Astrocyte of the spinal cord (primary cell): ENCODE results near the gene DONSON.
"Not testable (repeated sequence)": the region's sequence is repeated elsewhere in the genome, so short reads cannot be mapped to it uniquely, and the experiment has no call there.

Experiments used
- DNase-seq: peaks from one replicate; pipeline ENCODE4 v3.0.0; 2011; ENCODE audit warnings: low read depth, low spot score
- H3K4me3 ChIP-seq: 2 replicates; pipeline ENCODE4 v1.5.1; 2011; ENCODE audit warnings: low read depth, mild to moderate bottlenecking, low read length, moderate library complexity
- in situ Hi-C: cut with HindIII; loops from 2 replicates; pipeline ENCODE4 v1.10.0; 2017; ENCODE audit warnings: low sequenced_read_pairs
- TF ChIP-seq, protein P1 (sequence below): IDR thresholded peaks from 2 replicates; pipeline ENCODE4 v1.5.1; 2012; ENCODE audit warnings: low read depth, mild to moderate bottlenecking, low read length, inconsistent platforms

The DONSON gene, protein sequence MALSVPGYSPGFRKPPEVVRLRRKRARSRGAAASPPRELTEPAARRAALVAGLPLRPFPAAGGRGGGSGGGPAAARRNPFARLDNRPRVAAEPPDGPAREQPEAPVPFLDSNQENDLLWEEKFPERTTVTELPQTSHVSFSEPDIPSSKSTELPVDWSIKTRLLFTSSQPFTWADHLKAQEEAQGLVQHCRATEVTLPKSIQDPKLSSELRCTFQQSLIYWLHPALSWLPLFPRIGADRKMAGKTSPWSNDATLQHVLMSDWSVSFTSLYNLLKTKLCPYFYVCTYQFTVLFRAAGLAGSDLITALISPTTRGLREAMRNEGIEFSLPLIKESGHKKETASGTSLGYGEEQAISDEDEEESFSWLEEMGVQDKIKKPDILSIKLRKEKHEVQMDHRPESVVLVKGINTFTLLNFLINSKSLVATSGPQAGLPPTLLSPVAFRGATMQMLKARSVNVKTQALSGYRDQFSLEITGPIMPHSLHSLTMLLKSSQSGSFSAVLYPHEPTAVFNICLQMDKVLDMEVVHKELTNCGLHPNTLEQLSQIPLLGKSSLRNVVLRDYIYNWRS

DNA sequence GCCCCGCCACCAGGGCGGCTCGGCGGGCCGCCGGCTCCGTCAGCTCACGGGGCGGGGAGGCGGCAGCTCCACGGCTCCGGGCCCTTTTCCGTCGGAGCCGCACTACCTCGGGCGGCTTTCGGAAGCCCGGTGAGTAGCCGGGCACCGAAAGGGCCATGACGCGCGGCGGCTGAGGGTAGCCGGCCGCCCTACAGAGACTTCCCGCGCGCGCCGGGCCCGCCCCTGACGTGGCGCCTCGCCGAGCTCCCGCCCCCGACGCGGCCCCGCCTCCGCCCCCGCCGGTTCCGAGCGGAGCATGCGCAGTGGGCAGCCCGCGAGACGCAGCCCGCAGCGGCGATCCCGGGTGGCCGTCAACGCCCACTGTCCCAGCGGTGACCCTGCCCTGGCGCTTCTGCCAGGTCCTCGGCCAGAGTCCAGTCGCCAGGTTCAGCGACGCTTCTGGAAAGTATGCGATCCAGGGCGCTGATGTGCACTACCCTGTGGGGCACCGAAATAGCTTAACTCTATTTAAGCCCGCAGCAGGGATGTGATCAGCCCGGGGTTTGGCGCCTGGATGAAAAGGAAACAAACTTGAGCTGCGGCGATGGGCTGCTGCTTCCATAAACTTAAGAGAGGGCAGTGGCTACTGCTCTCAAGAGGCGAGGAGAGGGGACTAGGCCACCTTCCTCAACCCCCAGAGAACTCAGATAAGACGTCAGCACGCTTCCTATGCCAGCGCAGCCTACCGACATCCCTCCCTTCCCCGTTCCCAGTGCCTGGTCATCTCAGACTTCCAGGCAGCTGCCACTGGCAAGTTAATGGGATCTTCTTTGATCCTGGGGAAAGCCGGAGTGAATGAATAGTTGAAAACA lies at the start of gene DONSON:
Gene DONSON, minus strand, starts transcription at position 200 of the 851 bp plus-strand sequence. Its CDS starts 43 bp downstream, at position 157.
- H3K4me3 ChIP-seq = peak within 1 kb of the TSS; percentile 86
- DNase-seq = peak; percentile 80
- TF ChIP-seq, protein P1, sequence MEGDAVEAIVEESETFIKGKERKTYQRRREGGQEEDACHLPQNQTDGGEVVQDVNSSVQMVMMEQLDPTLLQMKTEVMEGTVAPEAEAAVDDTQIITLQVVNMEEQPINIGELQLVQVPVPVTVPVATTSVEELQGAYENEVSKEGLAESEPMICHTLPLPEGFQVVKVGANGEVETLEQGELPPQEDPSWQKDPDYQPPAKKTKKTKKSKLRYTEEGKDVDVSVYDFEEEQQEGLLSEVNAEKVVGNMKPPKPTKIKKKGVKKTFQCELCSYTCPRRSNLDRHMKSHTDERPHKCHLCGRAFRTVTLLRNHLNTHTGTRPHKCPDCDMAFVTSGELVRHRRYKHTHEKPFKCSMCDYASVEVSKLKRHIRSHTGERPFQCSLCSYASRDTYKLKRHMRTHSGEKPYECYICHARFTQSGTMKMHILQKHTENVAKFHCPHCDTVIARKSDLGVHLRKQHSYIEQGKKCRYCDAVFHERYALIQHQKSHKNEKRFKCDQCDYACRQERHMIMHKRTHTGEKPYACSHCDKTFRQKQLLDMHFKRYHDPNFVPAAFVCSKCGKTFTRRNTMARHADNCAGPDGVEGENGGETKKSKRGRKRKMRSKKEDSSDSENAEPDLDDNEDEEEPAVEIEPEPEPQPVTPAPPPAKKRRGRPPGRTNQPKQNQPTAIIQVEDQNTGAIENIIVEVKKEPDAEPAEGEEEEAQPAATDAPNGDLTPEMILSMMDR = no peak
- in situ Hi-C loops = no loop called here

DNA sequence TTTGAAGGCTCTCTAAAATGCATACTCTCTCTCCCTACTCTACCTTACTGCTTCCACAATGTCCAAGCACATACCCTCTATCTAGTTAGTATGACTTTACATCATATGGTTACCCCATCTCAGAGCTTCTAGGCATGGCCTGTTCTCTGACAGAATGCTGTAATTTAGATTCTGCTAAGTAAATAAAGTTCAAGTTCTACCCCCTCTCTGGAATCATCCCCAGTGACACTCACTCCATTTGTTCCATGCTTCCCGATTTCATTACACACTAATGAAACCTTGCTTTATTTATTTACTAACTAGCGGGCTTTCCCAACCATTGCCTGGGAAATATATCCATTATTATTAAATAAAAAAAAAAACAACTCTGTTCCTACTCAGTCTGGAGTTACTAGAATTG lies 45.8 kb upstream of the DONSON start:
- TF ChIP-seq, protein P1 = no peak
- no peak for DNase-seq
- H3K4me3 ChIP-seq = no peak overlapping the region
- in situ Hi-C loops = no loop called here

DNA sequence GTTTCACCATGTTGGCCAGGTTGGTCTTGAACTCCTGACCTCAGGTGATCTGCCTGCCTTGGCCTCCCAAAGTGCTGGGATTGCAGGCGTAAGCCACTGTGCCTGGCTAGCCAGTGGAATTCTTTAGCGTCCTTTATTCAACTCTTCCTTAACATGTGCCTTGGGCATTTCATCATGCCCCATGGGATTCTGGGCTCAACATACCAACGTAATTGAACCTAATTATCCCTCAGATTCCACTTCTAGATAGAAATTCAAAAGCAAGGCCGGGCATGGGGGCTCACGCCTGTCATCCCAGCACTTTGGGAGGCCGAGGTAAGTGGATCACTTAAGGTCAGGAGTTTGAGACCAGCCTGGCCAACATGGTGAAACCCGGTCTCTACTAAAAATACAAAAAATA lies 37.7 kb upstream of the DONSON start:
- H3K4me3 ChIP-seq, in situ Hi-C loops, DNase-seq: not testable (repeated sequence)

DNA sequence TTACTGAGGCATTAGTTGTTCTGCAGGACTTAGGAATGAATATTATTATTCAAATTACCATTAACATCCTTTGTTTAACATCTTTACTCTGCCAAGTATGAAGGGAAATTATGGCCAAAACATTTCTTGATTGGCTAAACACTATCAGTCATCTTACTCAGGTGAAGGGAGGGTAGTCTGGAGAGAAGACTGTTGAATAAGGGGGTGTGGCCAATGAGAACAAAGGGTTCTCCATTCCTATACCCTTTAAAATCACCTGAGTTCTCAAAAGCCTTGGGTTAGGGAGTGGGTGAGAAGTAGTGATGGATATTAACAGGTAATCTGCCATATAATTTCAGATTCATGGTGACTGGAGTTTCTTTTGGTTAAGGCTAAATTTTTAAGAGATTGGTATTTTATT lies 33.8 kb upstream of the DONSON start:
- in situ Hi-C loops = no loop called here

DNA sequence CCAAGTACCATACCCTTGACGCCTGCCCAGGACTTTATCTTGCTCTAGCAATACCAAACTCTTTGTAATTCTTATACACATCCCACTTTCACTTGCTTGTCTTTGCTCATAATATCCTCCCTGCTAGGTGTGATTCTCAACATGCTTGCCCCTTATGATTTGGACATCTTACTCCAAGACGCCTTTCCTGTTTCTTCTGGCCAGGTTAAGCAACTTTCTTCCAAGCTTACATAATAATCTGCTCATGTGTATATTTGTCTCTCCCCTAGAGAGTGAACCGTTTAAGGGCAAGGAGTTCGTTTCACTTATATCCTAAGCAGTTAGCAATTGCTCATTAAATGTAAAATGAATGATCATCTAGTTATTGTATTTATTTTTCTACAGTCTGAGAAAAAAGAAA lies 31.2 kb upstream of the DONSON start:
- no peak for DNase-seq

More for the DNA sequence above, 33.8 kb upstream of the DONSON start:
- TF ChIP-seq, protein P1 = no peak
- DNase-seq = no peak
- no peak overlapping the region for H3K4me3 ChIP-seq

DNA sequence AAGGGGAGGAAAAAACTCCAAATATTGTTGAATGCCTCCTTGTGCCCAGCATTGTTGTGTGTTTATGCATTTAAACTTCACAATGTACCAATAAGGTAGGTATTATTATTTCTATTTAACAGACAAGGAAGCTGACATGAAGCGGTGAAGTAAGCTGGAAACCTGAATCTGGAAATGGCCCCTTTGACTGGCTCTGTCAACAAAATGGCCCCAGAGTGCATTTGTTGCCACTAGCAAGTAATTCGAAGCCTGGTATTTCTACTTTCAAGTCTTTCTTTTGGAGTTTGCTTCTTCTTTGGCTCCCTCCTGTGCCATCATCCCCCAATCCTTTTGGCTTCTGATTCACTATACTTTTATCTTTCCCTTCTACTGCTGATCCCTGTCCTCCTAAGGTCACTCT lies 29.9 kb upstream of the DONSON start:
- TF ChIP-seq, protein P1 = no peak
- no peak overlapping the region for H3K4me3 ChIP-seq
- in situ Hi-C loops = no loop called here
- no peak for DNase-seq

More for the DNA sequence above, 31.2 kb upstream of the DONSON start:
- in situ Hi-C loops = no loop called here
- H3K4me3 ChIP-seq = no peak overlapping the region
- TF ChIP-seq, protein P1 = no peak

DNA sequence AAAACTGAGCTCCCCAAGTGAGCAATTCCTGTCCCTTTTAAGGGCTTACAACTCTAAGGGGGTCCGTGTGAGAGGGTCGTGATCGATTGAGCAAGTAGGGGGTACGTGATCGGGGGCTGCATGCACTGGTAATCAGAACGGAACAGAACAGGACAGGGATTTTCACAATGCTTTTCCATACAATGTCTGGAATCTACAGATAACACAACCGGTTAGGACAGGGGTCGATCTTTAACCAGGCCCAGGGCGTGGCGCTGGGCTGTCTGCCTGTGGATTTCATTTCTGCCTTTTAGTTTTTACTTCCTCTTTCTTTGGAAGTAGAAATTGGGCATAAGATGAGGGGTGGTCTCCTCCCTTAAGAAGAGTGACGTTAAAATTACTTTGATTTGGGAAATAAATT lies 29.1 kb upstream of the DONSON start:
- in situ Hi-C loops, DNase-seq: not testable (repeated sequence)

More for the DNA sequence above, 29.1 kb upstream of the DONSON start:
- H3K4me3 ChIP-seq = not testable (repeated sequence)
